GM10847 (cell line): ENCODE results near the gene METTL4.

ENCODE experiments used
- POLR2A ChIP-seq: IDR thresholded peaks from 2 replicates; pipeline ENCODE4 v1.6.1; 2011; ENCODE audit not compliant: insufficient read length; ENCODE audit errors: extremely low read depth

The METTL4 gene

GRCh38 chr18:2571200-2572170 lies at the start of gene METTL4, which contains the start of gene NDC80:
Gene METTL4, minus strand, starts transcription at chr18:2571505. Its CDS starts 4,289 bp downstream, at chr18:2567216.
Gene NDC80, plus strand, starts transcription at chr18:2571557. Its CDS starts 1,429 bp downstream, at chr18:2572986.
- TF ChIP-seq POLR2A, result peak; percentile 56

GRCh38 chr18:2618009-2618408 lies 46.7 kb upstream of the METTL4 start:
- TF ChIP-seq POLR2A, result no peak

GRCh38 chr18:2617401-2617998 lies 46.2 kb upstream of the METTL4 start:
- no peak for TF ChIP-seq POLR2A

- TF ChIP-seq POLR2A, result no peak
These were observed 41.7 kb upstream of the METTL4 start for GRCh38 chr18:2612996-2613395.

- no peak for TF ChIP-seq POLR2A
These were observed 39.2 kb upstream of the METTL4 start for GRCh38 chr18:2610549-2610948.

DNA sequence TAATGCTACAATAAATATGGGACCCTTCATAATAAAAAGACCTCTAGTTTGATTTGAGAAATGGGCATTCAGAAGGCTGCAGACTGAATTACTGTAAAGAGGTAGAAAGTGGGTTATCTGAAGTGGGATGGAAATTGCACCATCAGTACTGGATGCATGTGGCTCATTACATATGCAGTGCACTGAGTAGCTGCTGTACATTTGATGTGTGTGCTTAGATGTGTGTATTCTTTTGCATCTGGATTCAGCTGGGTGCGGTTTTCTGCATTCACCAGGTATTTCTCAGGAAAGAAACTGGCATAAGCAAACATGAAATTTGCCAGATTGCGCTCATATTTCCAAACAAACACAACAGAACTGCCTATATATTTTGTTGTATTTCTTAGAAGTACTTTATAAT lies 38.3 kb upstream of the METTL4 start:
- no peak for TF ChIP-seq POLR2A

GRCh38 chr18:2606335-2606734 lies 35.0 kb upstream of the METTL4 start:
- TF ChIP-seq POLR2A, result no peak

DNA sequence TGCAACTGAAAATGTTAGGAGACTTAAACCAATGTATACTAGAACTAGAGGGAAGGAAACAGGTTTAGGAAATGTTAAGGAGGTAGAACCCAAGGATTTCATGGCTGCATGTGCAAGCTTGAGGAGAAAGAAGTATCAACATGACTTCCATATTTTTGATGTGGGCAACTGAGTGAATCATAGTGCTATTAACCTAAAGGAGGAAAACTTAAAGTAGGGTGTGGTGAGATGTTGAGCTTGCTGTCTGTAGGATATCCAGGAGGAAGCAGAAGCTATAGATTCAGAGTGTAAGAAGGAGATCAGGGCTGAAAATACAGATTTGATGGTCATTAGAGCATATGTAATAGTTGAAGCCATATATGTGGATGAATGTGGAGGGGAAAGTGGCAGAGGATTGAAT lies 31.5 kb upstream of the METTL4 start:
- no peak for TF ChIP-seq POLR2A

DNA sequence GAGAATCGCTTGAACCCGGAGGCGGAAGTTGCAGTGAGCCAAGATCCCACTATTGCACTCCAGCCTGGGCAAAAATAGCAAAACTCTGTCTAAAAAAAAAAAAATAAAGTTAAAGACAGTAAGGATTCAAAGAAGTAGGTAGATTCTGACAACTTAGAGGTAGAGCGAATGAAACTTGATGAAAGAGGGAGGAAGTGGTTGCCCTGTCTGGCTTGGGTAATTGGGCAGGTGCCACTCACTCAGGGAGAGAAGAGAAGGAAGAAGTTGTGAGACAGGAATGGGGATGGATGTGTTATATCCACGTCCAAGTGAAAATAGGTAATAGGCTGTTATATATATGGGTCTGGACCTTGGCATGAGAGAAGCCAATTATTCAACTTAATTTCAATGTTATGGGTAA lies 26.3 kb upstream of the METTL4 start:
- no peak for TF ChIP-seq POLR2A

GRCh38 chr18:2590303-2590702 lies 19.0 kb upstream of the METTL4 start:
- no peak for TF ChIP-seq POLR2A

DNA sequence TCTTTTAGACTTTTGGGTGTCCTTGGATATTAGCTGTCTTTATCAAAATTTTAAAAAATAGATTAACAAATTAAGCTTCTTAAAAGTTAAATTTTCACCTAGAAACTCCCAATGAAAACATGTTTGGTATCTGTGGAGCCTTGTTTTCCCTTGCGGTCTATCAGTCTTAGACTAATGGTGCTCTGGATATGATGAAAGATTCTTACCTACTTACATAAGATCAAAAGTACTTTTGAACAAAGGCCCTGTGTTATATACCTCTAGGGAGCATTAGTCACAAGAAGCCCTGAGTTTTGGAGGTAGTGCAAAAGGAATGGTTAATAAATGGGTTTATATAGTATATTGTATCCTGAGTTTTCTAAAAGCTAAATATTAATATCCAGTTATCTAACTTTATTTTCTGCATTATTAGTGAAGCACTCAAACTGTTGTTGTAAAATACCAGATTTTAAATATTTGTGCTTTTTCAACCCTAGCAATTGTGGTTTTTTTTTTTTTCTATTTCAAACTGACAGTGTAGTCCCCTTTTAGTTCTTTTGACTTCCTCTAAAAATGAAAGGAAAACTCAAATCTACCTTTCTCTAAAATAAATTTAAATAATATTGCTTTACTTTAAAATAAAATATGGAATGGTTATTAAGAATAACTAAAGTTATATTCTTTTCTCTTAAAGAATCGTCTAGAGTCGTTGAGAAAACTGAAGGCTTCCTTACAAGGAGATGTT lies 18.2 kb upstream of the METTL4 start:
- no peak for TF ChIP-seq POLR2A

- no peak for TF ChIP-seq POLR2A
These were observed 17.5 kb upstream of the METTL4 start for GRCh38 chr18:2588666-2589344.

GRCh38 chr18:2587788-2588187 lies 16.5 kb upstream of the METTL4 start:
- no peak for TF ChIP-seq POLR2A

DNA sequence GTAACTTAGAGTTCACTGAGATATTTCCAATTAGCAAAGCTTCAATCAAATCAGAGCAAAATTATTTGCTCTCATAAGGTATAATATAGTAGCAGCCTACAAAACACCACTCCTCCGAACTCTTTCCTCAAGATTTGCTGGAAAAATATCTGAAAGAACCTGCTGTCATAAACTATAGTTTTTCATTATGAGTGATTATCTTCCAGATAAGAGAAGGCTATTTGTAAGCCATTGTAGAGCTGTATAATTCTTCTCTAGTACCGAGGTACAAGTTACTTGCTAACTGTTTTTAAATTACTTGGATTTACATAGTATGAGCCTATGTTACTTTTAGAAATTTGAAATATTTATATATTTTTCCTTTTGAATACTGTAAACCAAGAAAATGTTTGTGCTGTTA lies 2.1 kb upstream of the METTL4 start:
- TF ChIP-seq POLR2A, result no peak

GRCh38 chr18:2572892-2573291 lies 1.6 kb upstream of the METTL4 start:
- no peak for TF ChIP-seq POLR2A
